ENCODE measurements around the gene LRP3.
A peak's percentile ranks its signal among the peaks of the same experiment; 100 is the strongest.
"Not testable (repeated sequence)": the region's sequence is repeated elsewhere in the genome, so short reads cannot be mapped to it uniquely, and the experiment has no call there.

Gene LRP3

DNA sequence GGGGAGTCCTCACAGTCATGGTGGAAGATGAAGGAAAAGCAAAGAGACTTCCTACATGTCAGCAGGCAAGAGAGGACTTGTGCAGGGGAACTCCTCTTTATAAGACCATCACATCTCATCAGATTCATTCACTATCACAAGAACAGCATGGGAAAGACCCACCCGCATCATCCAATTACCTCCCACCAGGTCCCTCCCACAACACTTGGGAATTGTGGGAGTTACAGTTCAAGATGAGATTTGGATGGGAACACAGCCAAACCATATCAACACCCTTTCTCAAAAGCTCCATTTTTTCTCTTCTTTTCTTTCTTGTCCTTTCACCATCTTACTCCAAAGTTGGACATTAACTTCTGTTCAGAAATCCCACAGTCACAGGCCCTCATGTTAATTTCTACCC is 4.7 kb upstream of the LRP3 start:
- Histone ChIP-seq H3K36me3 (ENCODE audit: control insufficient read depth, low read length) (no peaks in the 10 kb centered on the region), H3F3A (ENCODE audit: control insufficient read depth, insufficient read depth) (no peaks in the 10 kb centered on the region), H3K9me3 (ENCODE audit: control insufficient read depth, insufficient read depth, low read length) (no peaks in the 10 kb centered on the region), H3K9me2 (replicated peaks; ENCODE audit: control insufficient read depth, low read length) (no peaks in the 10 kb centered on the region), H4K20me1 (ENCODE audit: control insufficient read depth, insufficient read depth, low read depth, low read length) (no peaks in the 10 kb centered on the region), H3K4me2 (ENCODE audit: low read length) (no peak overlapping the region), H3K79me2 (ENCODE audit: control insufficient read depth, low read length) (no peaks in the 10 kb centered on the region), H3K27ac (ENCODE audit: low read depth, low read length) (no peak overlapping the region), H3K4me3 (ENCODE audit: low read length) (no peak overlapping the region), H3K4me1 (ENCODE audit: control insufficient read depth, low read length) (no peaks in the 10 kb centered on the region), H3K27me3 (ENCODE audit: control insufficient read depth, low read length) (no peaks in the 10 kb centered on the region)
- TF ChIP-seq EZH2phosphoT487 (IDR thresholded peaks at IDR 0.05; ENCODE audit: borderline replicate concordance, low read length) (no peak), CTCF (IDR thresholded peaks at IDR 0.05; ENCODE audit: low read depth, low read length, poor library complexity, severe bottlenecking) (no peak)

GRCh38 chr19:33191092-33191491 is 3.0 kb upstream of the LRP3 start:
- not testable (repeated sequence) for H3K4me3 ChIP-seq (ENCODE audit: low read length); H3K9me3 ChIP-seq (ENCODE audit: control insufficient read depth, insufficient read depth, low read length); H4K20me1 ChIP-seq (ENCODE audit: control insufficient read depth, insufficient read depth, low read depth, low read length); H3F3A ChIP-seq (ENCODE audit: control insufficient read depth, insufficient read depth); H3K79me2 ChIP-seq (ENCODE audit: control insufficient read depth, low read length); H3K36me3 ChIP-seq (ENCODE audit: control insufficient read depth, low read length); H3K27me3 ChIP-seq (ENCODE audit: control insufficient read depth, low read length); H3K4me1 ChIP-seq (ENCODE audit: control insufficient read depth, low read length); H3K27ac ChIP-seq (ENCODE audit: low read depth, low read length); H3K9me2 ChIP-seq (replicated peaks; ENCODE audit: control insufficient read depth, low read length); H3K4me2 ChIP-seq (ENCODE audit: low read length)

DNA sequence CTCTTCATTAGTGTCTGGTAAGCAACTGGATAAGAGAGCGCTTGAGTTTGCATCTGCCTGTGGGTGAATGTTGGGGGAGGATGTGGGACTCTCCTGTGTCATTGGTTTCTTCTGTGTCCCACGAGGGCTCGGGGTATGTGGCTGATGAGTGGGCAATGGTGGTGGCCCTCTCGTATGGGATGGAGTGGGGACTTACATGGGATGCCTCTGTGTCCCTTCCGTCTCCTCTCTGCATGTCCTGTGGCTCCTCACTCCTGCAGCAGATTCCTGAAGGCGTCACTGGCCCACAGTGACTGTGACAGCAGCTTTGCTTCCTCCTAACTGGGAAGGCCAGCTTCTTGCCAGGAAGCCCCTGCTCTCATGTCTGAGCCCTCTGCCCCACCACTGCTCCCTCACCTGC is 2.6 kb upstream of the LRP3 start:
- Histone ChIP-seq H4K20me1 (ENCODE audit: control insufficient read depth, insufficient read depth, low read depth, low read length) (no peaks in the 10 kb centered on the region), H3K27ac (ENCODE audit: low read depth, low read length) (no peak overlapping the region), H3K27me3 (ENCODE audit: control insufficient read depth, low read length) (no peaks in the 10 kb centered on the region), H3K36me3 (ENCODE audit: control insufficient read depth, low read length) (no peaks in the 10 kb centered on the region), H3K9me2 (replicated peaks; ENCODE audit: control insufficient read depth, low read length) (no peaks in the 10 kb centered on the region), H3K79me2 (ENCODE audit: control insufficient read depth, low read length) (no peaks in the 10 kb centered on the region), H3F3A (ENCODE audit: control insufficient read depth, insufficient read depth) (no peaks in the 10 kb centered on the region), H3K4me2 (ENCODE audit: low read length) (no peak overlapping the region), H3K4me1 (ENCODE audit: control insufficient read depth, low read length) (no peaks in the 10 kb centered on the region), H3K9me3 (ENCODE audit: control insufficient read depth, insufficient read depth, low read length) (no peaks in the 10 kb centered on the region), H3K4me3 (ENCODE audit: low read length) (no peak overlapping the region)
- TF ChIP-seq EZH2phosphoT487 (IDR thresholded peaks at IDR 0.05; ENCODE audit: borderline replicate concordance, low read length) (no peak), CTCF (IDR thresholded peaks at IDR 0.05; ENCODE audit: low read depth, low read length, poor library complexity, severe bottlenecking) (no peak)

DNA sequence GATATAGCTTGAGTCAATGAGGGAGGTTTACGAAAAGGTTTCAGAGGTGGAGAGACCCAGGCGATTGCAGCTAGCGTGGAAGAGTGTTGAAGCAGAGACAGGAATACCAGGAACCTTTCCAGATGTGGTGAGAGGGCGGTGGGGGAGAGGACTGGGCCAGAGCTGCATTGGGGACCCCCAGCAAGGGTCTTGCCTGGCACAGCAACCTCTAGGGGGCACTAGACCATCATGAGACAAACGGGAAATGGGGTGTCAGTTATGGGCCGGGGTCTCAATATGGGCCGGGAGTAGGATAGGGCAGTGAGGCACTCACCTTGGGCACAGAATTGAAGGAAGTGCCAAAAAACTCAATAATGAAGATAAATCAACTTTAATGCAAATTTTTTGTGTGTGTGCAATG is 2.1 kb upstream of the LRP3 start:
- H4K20me1 ChIP-seq (ENCODE audit: control insufficient read depth, insufficient read depth, low read depth, low read length), result no peaks in the 10 kb centered on the region
- no peaks in the 10 kb centered on the region for H3K9me3 ChIP-seq (ENCODE audit: control insufficient read depth, insufficient read depth, low read length)
- H3K9me2 ChIP-seq (replicated peaks; ENCODE audit: control insufficient read depth, low read length), result no peaks in the 10 kb centered on the region
- no peak overlapping the region for H3K27ac ChIP-seq (ENCODE audit: low read depth, low read length)
- no peaks in the 10 kb centered on the region for H3K4me1 ChIP-seq (ENCODE audit: control insufficient read depth, low read length)
- H3K4me3 ChIP-seq (ENCODE audit: low read length), result no peak overlapping the region
- no peak overlapping the region for H3K4me2 ChIP-seq (ENCODE audit: low read length)
- TF ChIP-seq CTCF (IDR thresholded peaks at IDR 0.05; ENCODE audit: low read depth, low read length, poor library complexity, severe bottlenecking) (peak; percentile 57), EZH2phosphoT487 (IDR thresholded peaks at IDR 0.05; ENCODE audit: borderline replicate concordance, low read length) (no peak)
- H3K79me2 ChIP-seq (ENCODE audit: control insufficient read depth, low read length), result no peaks in the 10 kb centered on the region
- H3K36me3 ChIP-seq (ENCODE audit: control insufficient read depth, low read length), result no peaks in the 10 kb centered on the region
- no peaks in the 10 kb centered on the region for H3F3A ChIP-seq (ENCODE audit: control insufficient read depth, insufficient read depth)
- no peaks in the 10 kb centered on the region for H3K27me3 ChIP-seq (ENCODE audit: control insufficient read depth, low read length)

Data from DOHH2 (cell line).